ENCODE results near the gene RASSF5. TPM values are rescaled to one million over a fixed set of nuclear protein-coding genes. Genes with fewer than 3 reads are reported as not detected.
A peak's percentile ranks its signal among the peaks of the same experiment; 100 is the strongest.

The RASSF5 gene
- total and polyA plus RNA-seq, 9 of the 15 experiments (the other 6 are each of a cell fraction or from before 2014, with no cell fraction given), result 6.1 to 41.0 (median 25.2) TPM

- TF ChIP-seq REST (IDR thresholded peaks at IDR 0.05; ENCODE audit: borderline replicate concordance) (no peak), REST (CRISPR knock-in tag; IDR thresholded peaks at IDR 0.05; ENCODE audit: low read depth) (no peak; the same call in 1 of the 2 replicates), FOSL1 (tag; conservative IDR thresholded peaks at IDR 0.05) (peak; percentile 56; the same call in 1 of the 2 replicates), POLR2B (IDR thresholded peaks at IDR 0.05; ENCODE audit: low read depth, partially characterized antibody) (no peak), SIN3A (IDR thresholded peaks at IDR 0.05; ENCODE audit: borderline replicate concordance in 2 of 2, control insufficient read depth in 1 of 2, low read depth in 2 of 2, low read length in 2 of 2) (no peak), LARP7 (IDR thresholded peaks at IDR 0.05) (no peak), ZNF316 (IDR thresholded peaks at IDR 0.05) (no peak), SMAD4 (CRISPR knock-in tag; conservative IDR thresholded peaks at IDR 0.05) (peak; percentile 69; the same call in 1 of the 2 replicates), U2AF1 (optimal IDR thresholded peaks at IDR 0.05; ENCODE audit: low read depth, low read length) (no peak), ZNF175 (CRISPR knock-in tag; IDR thresholded peaks at IDR 0.05; ENCODE audit: low read depth) (peak; percentile 95), CSDE1 (IDR thresholded peaks at IDR 0.05) (no peak), ZBTB1 (CRISPR knock-in tag; IDR thresholded peaks at IDR 0.05; ENCODE audit: borderline replicate concordance, low read depth) (no peak; the same call in 1 of the 2 replicates), SUPT5H (IDR thresholded peaks at IDR 0.05) (no peak), ZNF830 (CRISPR knock-in tag; IDR thresholded peaks at IDR 0.05) (peak; percentile 26; the same call in 1 of the 2 replicates), PHB (CRISPR knock-in tag; IDR thresholded peaks at IDR 0.05) (no peak), COPS2 (conservative IDR thresholded peaks at IDR 0.05) (no peak), TSC22D4 (tag; IDR thresholded peaks at IDR 0.05) (no peak), ZNF589 (CRISPR knock-in tag; IDR thresholded peaks at IDR 0.05; ENCODE audit: low read depth) (no peak), OTX1 (CRISPR knock-in tag; IDR thresholded peaks at IDR 0.05) (no peak), NELFE (IDR thresholded peaks at IDR 0.05; ENCODE audit: insufficient read depth, insufficient read length) (no peak), HEY1 (CRISPR knock-in tag; IDR thresholded peaks at IDR 0.05; ENCODE audit: borderline replicate concordance) (no peak), HDAC2 (IDR thresholded peaks at IDR 0.05) (no peak), ZNF445 (CRISPR knock-in tag; IDR thresholded peaks at IDR 0.05; ENCODE audit: low read depth) (no peak)
Observed at GRCh38 chr1:206579747-206580437, 72.6 kb downstream of the RASSF5 start (continued).

Measured in K562 (cell line).